GM19043 (cell line): ENCODE data around the gene TRAT1.
"Not testable (repeated sequence)": the region's sequence is repeated elsewhere in the genome, so short reads cannot be mapped to it uniquely, and the experiment has no call there.

Experiments used
- ATAC-seq: cut with Tn5 transposase; IDR thresholded peaks from one replicate; pipeline ENCODE4 v1.9.1; 2021; ENCODE audit warnings: low read depth; ENCODE audit not compliant: unreplicated experiment

TRAT1 gene

GRCh38 chr3:108822123-108822897 lies at the start of gene TRAT1:
Gene TRAT1 (plus strand): TSS chr3:108822786. CDS start chr3:108822928, 142 bp downstream.
- no peak for ATAC-seq

- ATAC-seq: no peak
Observed at GRCh38 chr3:108775649-108776048, 46.9 kb upstream of the TRAT1 start.

- ATAC-seq: no peak
Observed at GRCh38 chr3:108779496-108779895, 43.1 kb upstream of the TRAT1 start.

GRCh38 chr3:108780235-108780634 lies 42.4 kb upstream of the TRAT1 start:
- no peak for ATAC-seq

- no peak for ATAC-seq
Observed at GRCh38 chr3:108791473-108791872, 31.1 kb upstream of the TRAT1 start.

- ATAC-seq: no peak
Observed at GRCh38 chr3:108804437-108804836, 18.1 kb upstream of the TRAT1 start.

GRCh38 chr3:108804966-108805365 lies 17.6 kb upstream of the TRAT1 start:
- no peak for ATAC-seq

GRCh38 chr3:108806316-108806715 lies 16.3 kb upstream of the TRAT1 start:
- no peak for ATAC-seq

GRCh38 chr3:108818404-108818803 lies 4.2 kb upstream of the TRAT1 start:
- ATAC-seq: peak; percentile 69

GRCh38 chr3:108820586-108820985 lies 2.0 kb upstream of the TRAT1 start:
- ATAC-seq: no peak

GRCh38 chr3:108823227-108823626 lies 641 bp downstream of the TRAT1 start:
- no peak for ATAC-seq

- not testable (repeated sequence) for ATAC-seq
Observed at GRCh38 chr3:108823803-108824202, 1.2 kb downstream of the TRAT1 start.

GRCh38 chr3:108826309-108827187 lies 4.0 kb downstream of the TRAT1 start:
- no peak for ATAC-seq

- no peak for ATAC-seq
Observed at GRCh38 chr3:108830381-108830780, 7.8 kb downstream of the TRAT1 start.

- ATAC-seq: no peak
Observed at GRCh38 chr3:108830991-108831614, 8.5 kb downstream of the TRAT1 start.

GRCh38 chr3:108833611-108834010 lies 11.0 kb downstream of the TRAT1 start:
- no peak for ATAC-seq

- ATAC-seq: no peak
Observed at GRCh38 chr3:108834551-108834950, 12.0 kb downstream of the TRAT1 start.

GRCh38 chr3:108835101-108835500 lies 12.5 kb downstream of the TRAT1 start:
- ATAC-seq: no peak

GRCh38 chr3:108838436-108838835 lies 15.8 kb downstream of the TRAT1 start:
- no peak for ATAC-seq

GRCh38 chr3:108845709-108846293 lies 23.2 kb downstream of the TRAT1 start:
- ATAC-seq: no peak

GRCh38 chr3:108847187-108847586 lies 24.6 kb downstream of the TRAT1 start:
- ATAC-seq: no peak
